Measurements from ENCODE around the gene MTHFD2.

DNA sequence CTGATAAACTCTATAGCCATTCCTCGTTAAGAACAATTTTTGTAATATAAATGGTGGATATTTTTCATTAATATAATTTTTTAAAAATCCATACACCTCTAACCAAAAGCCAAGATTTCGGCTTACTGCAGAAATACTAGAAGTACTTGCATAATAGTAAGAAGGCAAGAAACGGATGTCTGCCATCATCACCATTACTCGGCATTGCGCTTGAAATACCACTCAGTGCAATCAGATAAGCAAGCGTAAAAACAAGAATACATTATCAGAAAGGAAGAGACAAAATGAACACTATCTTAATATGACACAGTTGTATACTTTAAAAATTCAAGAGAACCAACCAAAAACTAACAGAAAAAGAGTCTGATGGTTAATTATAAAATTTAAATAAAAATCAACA is 35.5 kb upstream of the MTHFD2 start:
- TF ChIP-seq POLR2AphosphoS5 (IDR thresholded peaks at IDR 0.05) = no peak
- TF ChIP-seq, protein P1, sequence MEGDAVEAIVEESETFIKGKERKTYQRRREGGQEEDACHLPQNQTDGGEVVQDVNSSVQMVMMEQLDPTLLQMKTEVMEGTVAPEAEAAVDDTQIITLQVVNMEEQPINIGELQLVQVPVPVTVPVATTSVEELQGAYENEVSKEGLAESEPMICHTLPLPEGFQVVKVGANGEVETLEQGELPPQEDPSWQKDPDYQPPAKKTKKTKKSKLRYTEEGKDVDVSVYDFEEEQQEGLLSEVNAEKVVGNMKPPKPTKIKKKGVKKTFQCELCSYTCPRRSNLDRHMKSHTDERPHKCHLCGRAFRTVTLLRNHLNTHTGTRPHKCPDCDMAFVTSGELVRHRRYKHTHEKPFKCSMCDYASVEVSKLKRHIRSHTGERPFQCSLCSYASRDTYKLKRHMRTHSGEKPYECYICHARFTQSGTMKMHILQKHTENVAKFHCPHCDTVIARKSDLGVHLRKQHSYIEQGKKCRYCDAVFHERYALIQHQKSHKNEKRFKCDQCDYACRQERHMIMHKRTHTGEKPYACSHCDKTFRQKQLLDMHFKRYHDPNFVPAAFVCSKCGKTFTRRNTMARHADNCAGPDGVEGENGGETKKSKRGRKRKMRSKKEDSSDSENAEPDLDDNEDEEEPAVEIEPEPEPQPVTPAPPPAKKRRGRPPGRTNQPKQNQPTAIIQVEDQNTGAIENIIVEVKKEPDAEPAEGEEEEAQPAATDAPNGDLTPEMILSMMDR (IDR thresholded peaks at IDR 0.05 in 8 of 11, conservative IDR thresholded peaks at IDR 0.05 in 3 of 11) = no peak
